TTC549 (cell line): ENCODE results near the gene SPAG5.

ENCODE experiments used
- FAIRE-seq: peaks from 2 replicates; lab custom pipeline; 2012; peaks lifted over from hg19 to GRCh38; lab: Jason Lieb, UNC

Gene SPAG5

DNA sequence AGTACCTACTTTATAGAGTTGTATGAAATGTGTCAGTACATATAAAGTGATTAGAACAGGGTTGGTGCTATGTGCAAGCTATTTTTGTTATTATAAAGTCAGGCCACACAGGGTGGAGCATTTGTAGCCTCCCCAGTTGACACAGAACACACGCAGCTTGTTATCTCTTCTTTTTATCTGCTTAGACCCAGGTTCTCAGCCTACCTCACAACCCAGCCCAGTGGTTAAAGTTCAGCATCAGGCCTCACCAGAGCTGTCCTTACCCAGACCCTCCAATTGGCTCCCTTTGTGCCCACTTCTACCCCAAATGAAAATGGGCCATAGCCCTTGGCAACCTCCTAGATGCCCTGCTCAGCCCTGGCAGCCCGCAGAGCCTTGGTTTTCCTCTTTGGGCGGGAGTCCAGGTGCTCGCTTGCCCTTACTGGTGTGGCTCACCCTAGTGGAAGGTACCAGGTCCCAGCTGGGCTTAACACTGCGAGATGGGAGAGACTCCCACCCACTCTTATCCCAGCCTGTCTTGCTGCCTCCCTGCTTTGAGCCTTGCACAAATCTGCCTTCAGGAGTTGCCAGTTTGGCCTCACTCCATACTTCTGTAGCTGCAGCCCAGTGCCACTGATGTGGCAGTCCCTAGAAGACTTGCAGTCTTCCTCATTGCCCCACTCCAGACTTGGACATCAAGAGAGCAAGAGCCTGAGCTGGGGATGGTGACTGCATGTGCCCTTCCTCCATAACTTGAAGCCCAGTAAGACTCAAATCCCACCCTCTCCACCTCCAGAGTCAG, 26.4 kb downstream of the SPAG5 start:
- no peak for FAIRE-seq

DNA sequence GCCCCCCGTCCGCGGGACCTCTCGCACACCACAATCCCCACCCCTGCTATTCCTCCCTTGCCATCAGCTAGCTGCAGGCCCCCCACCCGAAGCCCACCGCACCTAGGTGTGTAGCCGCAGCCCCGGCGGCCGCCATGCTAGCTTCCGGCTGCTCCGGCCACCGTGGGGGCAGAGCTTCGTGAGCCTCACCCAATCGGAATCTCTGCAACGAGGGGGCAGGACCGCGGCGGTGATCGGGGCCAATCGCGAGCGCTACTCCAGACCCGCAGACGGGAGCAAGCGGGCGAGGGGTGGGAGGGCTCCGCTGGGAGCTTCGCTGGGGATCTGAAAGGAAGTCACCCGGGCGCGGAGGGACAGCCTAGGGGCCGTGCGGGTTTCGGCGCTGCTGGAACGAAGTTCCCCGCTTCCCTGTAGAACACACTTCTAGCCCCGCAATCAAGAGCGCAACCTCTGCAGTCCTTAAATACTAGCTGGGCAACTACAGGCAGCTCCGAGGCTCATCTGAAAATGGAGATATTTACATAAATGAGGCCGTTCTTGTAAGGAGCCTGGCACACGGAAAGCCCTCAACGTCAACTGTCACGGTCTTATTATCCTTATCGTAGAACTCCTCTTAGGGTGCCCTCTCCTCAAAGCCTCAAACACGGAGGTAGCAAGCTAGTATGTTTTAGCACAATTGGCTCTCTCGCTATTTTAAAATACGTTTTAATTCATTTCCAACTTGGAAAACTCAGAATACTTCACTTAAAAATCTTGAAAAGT, 27.3 kb downstream of the SPAG5 start, which contains the start of gene PIGS:
Gene PIGS, minus strand, starts transcription at position 164 of the 762 bp plus-strand sequence. Its CDS starts 28 bp downstream, at position 136.
- no peak for FAIRE-seq

DNA sequence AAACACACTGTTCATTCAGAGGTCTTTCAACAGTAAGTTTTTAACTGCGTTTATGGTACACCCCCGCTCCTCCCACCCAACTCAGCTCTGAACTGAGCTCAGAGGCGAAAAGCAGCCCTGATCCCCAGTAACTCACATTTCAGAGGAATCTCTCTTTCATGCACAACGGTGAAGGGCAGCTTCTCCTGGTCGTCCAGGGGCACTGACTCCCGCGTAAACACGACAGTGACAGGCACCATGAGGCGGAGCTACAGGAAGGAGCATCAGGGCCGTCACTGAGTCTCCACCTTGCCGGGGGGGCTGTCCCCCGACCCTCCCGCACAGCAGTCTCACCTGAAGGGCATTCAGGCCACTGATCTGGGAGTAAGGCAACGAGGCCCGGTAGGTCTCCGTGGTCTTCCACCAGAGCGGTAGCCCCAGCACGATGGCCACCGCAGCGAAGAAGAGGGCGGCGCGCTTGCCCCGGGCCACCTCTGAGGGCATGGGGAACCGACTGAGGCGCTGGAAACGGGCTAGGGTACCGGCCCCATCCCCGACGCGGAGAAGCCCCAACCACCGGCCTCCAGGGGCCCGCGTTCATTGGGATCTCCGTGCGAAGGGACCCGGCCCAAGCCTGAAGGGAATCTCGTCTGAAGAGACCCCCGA, 28.0 kb downstream of the SPAG5 start:
- FAIRE-seq: no peak

DNA sequence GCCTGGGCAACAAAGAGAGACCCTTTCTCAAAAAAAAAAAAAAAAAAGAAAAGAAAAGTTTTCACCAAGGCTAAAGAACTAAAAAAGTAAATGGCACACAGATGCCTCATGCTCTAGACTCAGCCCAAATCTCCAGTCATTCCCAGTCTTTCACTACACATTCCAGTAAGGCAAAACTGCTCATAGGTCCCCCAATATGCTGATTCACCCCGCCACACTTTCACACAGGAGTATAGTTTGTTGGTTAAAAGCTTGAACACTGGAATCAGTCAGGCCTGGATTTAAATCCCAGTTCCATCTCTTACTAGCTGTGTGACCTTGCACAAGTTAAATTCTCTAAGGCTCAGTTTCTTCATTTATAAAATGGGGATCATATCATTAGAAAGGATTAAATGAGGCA, 29.4 kb downstream of the SPAG5 start:
- no peak for FAIRE-seq

DNA sequence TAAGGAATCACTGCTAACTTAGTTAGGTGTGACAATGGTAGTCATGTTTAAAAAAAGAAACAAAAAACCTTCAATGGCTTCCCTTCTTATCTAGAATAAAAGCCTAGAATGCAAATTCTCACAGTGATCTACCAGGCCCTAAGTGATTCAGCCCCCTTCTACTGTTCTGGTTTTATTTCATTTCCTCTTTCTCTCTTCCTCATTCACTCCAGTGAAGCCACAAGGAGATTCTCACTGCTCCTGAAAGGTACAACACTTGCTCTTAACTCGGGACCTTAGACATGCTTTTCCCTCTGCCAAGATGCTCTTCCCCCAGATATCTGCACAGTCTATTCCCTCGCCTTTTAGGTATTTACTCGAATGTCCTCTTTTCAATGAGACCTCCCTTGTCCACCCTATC, 31.2 kb downstream of the SPAG5 start:
- FAIRE-seq: no peak

DNA sequence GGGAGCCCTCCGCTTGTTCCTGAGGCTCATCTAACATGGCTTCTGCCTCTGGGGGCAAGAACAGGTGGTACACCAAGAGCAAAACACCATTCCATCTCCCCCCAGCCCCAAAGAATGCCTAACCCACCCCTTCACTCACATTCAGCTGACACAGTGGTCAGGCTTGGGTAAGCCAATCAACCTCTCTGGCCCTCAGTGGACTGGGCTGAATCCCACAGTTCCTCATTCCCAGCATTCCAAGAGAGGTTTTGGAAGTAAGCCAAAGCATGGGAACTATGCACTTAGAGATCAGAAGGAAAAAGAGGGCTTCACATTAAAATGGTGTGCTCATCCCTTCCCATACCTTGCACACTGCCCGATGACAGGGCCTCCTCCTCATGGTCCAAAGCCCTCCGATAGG, 35.4 kb downstream of the SPAG5 start:
- no peak for FAIRE-seq

DNA sequence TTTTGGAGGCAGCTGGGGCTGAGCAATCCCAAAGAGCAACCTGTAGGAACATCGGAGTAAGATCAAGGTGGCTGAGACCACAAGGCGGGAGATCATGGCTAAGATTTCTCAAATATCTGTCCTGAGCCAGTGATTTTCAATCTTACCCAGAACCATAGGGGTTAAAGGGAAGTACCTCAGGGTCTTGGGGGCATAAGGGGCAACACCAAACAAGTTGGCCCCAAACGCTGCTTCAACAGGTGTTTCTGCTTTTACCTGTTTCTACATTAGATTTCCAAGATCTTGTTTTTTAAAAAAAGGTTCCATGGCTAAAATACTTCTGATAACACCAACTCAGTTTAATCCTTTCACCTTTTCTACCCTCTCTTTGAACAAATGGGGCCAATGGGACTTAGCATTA, 43.8 kb downstream of the SPAG5 start:
- no peak for FAIRE-seq

DNA sequence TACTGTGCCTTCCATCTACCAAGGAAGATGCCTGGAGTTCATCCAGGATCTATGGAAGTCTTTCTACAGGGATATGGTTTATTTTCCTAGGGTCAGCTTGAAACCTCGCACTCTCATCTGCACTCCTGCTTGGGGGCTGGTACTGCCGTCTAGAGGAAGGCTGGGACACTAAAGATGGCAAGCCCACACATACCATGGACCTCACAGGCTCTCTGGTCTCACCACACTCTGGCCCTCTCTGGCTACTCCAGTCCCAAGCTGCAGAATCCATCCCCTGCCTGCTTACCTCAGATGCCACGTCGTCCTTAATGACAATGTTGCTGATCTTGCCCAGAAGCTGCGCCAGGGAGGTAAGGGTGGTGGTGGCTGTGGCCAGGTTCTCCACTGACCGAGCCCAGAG, 44.3 kb downstream of the SPAG5 start:
- FAIRE-seq: no peak

DNA sequence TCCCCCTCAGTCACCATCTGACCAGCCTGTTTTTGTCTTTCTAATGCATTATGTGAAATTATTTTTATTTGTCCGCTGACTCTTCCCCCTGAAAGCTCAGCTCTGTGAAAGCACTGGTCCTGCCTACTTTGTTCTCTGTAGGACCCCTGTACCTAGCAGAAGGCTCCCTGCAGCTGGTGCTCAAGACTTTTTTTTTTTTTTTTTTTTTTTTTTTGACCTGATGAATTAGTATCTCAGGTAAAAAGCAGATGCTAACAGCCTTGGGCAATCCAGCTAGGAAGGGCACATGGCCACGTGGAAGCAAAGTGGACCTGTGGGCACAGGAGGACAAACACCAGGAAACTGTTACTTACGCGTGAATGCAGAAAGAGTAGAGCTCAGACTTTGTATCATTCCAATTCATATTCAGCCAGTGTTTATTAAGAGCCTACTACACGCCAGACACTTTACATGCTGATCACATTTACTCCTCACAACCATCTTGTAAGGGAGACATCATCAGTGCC, 45.8 kb downstream of the SPAG5 start:
- FAIRE-seq: no peak

DNA sequence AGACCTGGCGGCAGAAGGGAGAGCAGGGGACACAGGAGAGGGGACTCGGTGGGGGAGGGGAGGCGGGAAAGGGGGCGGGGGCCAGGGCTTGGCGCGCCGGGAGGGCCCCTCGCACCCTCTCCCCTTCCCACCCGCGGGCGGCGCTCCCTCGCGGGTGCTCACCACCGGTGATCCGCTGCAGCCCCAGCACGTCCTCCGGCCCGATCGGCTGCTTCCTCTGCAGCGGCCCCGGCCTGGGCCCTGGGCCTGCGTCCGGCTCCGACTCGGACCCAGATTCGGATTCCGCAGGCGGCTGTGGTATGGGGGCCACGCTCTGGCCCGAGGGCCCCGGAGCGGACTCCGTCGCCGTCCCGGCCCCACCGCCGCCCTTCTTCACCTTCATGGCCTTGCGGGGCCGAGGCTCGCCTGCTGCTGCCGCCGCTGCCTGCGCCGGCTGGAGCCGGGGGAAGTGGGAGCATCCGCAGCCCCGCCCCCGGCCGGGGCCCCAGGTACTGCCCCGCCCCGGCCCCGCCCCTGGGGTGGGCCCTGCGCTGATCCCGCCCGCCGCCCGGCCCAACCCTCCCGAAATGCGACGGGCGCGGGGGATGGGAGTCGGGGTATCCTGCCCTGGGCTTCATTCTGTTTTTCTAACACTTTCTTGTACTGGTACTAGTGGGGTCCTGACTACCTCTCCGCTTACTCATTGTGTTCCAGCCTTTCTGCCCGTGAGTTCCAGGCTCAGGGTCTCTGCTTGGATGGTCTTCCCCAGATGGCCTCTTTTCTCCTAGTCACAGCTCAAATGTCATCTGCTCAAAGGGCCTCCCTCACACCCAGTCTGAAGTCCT, 46.4 kb downstream of the SPAG5 start, which contains the start of gene UNC119:
Gene UNC119, minus strand, starts transcription at position 449 of the 824 bp plus-strand sequence. Its CDS starts 67 bp downstream, at position 382.
- no peak for FAIRE-seq

DNA sequence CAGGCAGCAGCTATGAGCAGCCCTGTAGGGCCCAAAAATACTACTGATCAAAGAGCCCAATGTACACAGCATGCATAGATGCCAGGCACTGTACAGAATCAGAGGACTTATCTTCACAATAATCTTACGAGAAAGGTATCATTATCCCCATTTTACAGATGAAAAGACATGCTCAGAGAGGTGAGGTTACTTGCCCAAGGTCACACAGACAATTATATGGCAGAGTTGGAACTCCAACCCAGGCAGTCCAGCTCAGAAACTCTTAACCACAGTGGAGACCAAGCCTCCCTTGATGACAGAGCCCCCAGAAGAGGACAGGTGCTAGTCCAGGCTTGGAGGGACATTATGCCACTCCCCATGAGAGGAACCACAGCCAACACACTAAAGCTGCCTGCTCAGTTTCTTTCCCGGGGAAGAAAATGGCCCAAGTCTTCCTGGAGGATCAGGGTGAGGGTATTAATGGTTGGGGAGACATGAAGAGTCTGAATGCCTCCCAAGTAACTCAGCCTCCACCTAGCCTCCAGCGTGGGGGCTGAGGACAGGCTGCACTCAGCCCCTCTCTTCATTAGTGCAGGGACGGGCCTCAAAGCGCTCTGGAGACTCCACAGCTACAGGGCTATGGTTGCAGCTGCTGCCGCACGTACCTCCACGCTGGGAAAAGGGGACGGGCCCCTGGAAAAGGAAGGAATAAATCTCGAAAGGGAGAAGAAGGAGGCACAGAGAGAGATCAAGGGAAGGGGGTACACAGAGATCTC, 47.2 kb downstream of the SPAG5 start:
- no peak for FAIRE-seq

DNA sequence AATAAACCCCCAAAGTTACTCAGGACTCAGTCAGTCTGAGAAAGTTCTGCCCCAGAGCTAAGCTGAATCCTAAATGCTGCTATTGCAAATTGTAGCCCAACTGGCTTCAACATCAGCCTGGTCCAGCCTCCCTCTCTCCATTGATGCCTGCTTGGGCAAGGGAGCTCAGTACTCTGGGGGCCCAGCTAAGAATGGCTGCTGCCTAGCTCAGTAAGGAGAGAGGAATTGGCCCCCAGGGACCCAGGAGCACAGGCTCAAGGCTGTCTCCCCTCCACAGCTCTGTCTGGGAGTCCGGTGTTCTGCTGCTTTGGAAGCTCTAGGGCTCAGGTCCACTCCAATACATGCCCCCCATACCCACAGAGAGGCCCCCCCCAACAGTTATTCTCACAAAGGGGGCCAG, 48.0 kb downstream of the SPAG5 start:
- FAIRE-seq: no peak

DNA sequence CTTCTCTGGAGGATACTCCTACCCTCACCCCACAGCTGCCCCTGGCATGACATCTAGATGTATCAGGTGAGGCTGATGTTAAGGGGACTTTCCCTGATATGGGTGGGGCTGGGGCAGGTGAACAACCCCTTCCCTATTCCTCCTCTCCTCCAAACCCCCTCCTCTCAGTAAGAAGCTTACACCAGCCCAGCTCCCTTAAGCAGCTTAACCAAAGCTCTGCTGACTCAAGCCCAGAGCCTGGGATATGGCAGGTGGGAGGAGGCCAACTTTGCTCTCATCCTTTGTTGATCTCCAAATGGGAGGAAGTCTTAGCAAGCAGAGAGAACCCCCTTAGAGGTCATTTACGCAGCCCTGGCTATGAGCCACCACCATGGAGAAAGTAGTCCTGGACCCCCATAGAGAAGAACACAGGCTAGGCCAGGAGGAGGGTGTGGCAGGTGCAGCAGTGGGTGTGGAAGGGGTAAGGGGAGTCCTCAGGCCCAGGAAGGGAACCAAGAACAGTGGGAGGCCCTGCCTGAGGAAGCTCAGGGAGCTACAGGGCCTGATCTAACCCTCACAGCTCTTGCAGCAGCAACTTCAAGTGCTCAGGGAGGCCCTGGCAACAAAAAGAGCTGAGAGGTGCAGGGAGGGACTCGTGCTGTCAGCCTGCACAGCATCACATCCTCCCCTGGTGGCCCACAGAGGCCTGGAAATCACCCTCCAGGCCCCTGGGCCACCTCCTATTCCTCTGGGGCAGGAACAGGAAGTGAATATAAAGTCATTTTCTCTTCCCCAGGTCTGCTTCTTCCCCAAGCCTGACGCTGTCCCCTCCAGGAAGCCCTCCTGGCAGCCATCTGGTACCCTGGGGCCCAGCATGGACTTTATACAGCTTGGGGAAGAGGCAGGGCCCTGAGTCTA, 49.3 kb downstream of the SPAG5 start:
- no peak for FAIRE-seq

DNA sequence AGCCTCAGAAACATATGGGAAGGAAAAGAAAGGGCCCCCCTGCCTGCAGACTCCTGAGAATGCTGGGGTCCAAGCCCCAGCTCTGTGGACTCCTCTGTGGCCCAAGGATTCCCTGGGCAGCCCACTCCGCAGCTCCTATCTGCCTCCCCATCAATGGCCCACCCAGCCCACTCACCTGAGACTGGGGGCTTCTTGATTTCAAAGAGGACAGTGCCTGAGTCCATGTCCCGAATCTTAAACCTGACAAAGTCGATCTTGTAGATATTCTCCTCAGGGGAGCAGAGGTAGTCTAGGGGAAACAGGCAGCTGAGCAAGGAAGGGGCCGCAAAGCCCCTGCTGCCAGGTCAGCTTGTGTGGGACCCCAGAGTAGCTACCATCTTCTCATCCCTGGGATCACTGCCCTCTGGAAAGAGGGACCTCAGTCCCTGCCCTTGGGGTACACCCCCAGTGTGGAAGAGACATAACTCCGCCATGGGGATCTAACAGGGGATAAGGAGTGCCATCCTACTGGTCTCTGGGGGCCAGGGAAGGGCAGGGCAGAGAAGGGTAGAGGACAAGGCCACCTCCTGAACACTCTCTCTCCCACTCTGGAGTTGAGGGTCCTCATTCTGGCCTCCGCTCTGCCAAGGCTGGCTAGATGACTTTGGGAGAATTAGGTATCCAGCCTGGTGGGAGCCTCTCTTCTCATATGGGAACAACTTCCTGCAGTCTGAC, 50.3 kb downstream of the SPAG5 start:
- no peak for FAIRE-seq

DNA sequence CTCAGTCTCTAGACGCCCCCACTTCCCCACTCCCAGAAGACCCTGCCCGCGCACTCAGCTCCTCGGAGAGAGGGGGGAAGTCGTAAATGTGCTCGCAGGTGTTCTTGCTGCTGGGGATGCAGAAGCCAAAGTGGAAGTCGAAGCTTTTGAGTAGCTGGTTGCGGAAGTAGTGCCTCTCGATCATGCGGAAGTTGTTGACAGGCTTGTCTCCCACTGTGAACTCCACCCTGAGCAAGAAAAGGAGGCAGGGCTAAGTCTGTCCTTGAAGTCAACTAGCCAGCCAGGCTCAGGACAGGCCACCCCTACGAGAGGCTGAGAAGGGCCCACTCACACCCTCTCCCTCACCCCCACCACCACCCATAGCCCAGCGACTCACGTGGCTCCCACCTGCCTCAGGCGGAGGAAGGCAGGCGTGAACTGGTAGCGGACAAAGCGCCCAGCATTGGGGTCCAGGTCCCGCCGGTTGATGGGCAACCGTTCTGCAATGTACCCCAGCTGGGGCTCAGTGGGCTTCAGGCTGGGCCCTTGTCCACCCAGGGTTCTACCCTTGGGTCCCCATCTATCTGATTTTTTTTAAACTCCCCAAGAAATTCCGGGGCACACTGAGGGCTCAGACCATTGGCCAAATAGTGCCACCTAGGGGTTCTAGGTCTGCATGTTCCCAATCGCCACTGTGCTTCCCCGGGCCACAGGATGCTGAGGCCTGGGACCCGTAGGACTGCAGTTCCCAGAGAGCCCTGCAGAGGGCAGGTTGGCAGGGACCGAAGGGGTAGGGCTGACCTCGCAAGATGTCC, 51.0 kb downstream of the SPAG5 start:
- FAIRE-seq: peak; percentile 42

DNA sequence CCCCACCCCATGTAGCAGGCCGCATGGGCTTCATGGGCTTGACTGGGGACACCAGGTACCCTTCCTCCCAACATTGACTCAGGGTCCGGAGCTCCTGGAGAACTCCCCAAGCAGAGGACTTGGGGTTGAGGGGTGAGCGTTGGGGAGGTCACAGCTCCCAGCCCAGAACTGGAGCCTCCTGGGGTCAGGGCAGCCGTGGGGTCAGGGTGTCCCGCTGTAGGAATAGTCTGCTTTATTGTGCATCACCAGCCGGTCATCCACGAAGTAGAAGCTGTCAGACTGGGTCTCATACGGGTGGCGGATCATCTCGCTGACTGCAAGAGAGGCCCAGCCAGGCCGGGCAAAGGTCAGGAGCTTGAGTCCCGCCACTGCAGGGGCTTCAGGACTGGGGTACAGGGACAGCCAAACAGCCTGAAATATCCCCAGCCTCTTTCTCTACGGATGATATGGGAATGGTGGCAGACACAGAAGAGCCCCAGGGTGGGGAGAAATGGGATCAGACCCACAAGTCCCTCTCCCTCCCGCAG, 51.7 kb downstream of the SPAG5 start:
- no peak for FAIRE-seq

DNA sequence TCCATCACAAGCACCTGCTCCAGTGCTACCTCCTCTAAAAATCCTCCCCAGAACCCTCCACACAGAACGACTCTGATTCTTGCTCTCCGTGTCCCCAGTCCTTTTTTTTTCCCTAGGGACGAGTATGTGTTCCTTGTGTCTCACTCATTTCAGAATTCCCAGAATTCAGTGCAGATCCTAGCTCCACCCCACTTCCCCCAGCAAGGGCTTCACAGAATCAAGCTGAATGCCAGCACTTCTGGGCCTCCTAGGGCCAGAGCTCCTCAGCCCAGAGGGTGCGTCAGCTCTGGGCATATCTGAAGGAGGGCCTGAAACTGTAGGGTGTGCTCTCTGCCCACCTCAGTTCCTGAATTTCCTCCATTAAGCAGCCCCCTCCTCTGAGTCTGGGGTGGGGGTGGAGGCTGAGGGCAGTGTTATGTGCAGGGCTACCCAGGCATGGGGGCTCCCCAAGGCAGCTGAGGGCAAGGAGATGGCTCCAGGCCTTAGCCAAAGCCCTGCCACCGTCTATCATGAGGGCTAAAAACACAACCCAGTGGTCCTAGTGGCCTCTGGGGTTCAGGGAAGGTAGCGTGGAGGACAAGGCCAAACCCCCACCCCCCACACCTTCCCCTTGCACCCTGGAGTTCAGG, 52.9 kb downstream of the SPAG5 start:
- FAIRE-seq: no peak

DNA sequence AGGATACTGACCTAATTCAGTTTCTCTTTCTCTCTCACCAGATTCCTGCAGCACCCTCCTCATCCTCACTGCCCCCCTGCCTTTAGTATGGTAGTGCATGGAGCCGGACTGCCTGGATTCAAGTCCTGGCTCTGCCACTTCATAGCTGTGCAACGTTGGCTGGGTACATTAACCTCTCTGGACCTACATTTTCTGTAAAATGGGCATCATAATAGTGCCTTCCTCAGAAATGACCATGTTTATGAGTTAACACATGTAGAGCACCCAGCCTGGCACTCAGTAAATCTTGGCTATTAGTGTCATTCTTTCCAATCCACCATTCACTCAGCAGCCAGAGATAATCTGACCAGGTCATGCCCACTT, 53.7 kb downstream of the SPAG5 start:
- no peak for FAIRE-seq
